Superior temporal gyrus (tissue), 1 donor: ENCODE measurements around the gene PCDHA5.
"Not testable (repeated sequence)": the region's sequence is repeated elsewhere in the genome, so short reads cannot be mapped to it uniquely, and the experiment has no call there.

Experiments used
- DNase-seq: peaks from one replicate; pipeline ENCODE4 v3.0.0-alpha.2; 2016; ENCODE audit errors: extremely low spot score

Gene PCDHA5

GRCh38 chr5:140823475-140823874, 2.1 kb downstream of the PCDHA5 start:
- DNase-seq, result no peak

- peak; percentile 31 for DNase-seq
Measured at GRCh38 chr5:140827704-140828361, 6.4 kb downstream of the PCDHA5 start, which contains the start of gene PCDHA6. Gene PCDHA6, plus strand, starts transcription at chr5:140827960. Its CDS starts 132 bp downstream, at chr5:140828092.

GRCh38 chr5:140828362-140828737, 6.9 kb downstream of the PCDHA5 start:
- DNase-seq, result peak; percentile 31

- not testable (repeated sequence) for DNase-seq
Measured at GRCh38 chr5:140829511-140830501, 8.4 kb downstream of the PCDHA5 start.

- DNase-seq, result peak; percentile 66
Measured at GRCh38 chr5:140833993-140834392, 12.6 kb downstream of the PCDHA5 start, which contains the start of gene PCDHA7. Gene PCDHA7, plus strand, starts transcription at chr5:140834269. Its CDS starts 115 bp downstream, at chr5:140834384.

GRCh38 chr5:140834439-140835008, 13.1 kb downstream of the PCDHA5 start:
- not testable (repeated sequence) for DNase-seq

GRCh38 chr5:140835622-140836510, 14.5 kb downstream of the PCDHA5 start:
- no peak for DNase-seq

GRCh38 chr5:140840978-140841962, 19.9 kb downstream of the PCDHA5 start, which contains the start of gene PCDHA8:
Gene PCDHA8, plus strand, starts transcription at chr5:140841187. Its CDS starts 135 bp downstream, at chr5:140841322.
- DNase-seq, result peak; percentile 80

- no peak for DNase-seq
Measured at GRCh38 chr5:140842798-140843733, 21.7 kb downstream of the PCDHA5 start.

GRCh38 chr5:140848139-140849102, 27.0 kb downstream of the PCDHA5 start, which contains the start of gene PCDHA9:
Gene PCDHA9, plus strand, starts transcription at chr5:140848382. Its CDS starts 114 bp downstream, at chr5:140848496.
- not testable (repeated sequence) for DNase-seq

GRCh38 chr5:140849831-140850634, 28.6 kb downstream of the PCDHA5 start:
- not testable (repeated sequence) for DNase-seq

- peak; percentile 53 for DNase-seq
Measured at GRCh38 chr5:140855772-140856674, 34.6 kb downstream of the PCDHA5 start, which contains the start of gene PCDHA10. Gene PCDHA10, plus strand, starts transcription at chr5:140855897. Its CDS starts 152 bp downstream, at chr5:140856049.

GRCh38 chr5:140857177-140857986, 36.0 kb downstream of the PCDHA5 start:
- no peak for DNase-seq

GRCh38 chr5:140857987-140858240, 36.5 kb downstream of the PCDHA5 start:
- no peak for DNase-seq
